OCI-LY7 (cell line): Measurements from ENCODE around the gene ZSCAN22. TPM values are rescaled to one million over a fixed set of nuclear protein-coding genes. Genes with fewer than 3 reads are reported as not detected.

Experiments used
- BruUV-seq: library from RNA; stranded (reverse); fragments of 400-500 nt; replicated peaks from 2 replicates; lab custom pipeline; 2021; lab: Mats Ljungman, UMichigan
- CTCF ChIA-PET: fragments of 300-600 bp; sonication (Branson Sonifier 250); formaldehyde crosslinking; loops from one replicate; lab custom pipeline; 2022; ENCODE audit warnings: antibody characterized with exemption; ENCODE audit not compliant: unreplicated experiment; lab: Charles Lee
- POLR2A ChIA-PET: fragments of 300-600 bp; sonication (Branson Sonifier 250); formaldehyde crosslinking; loops from one replicate; lab custom pipeline; 2022; ENCODE audit warnings: antibody characterized with exemption; lab: Charles Lee
- DNase-seq: peaks from one replicate; pipeline ENCODE4 v3.0.0-alpha.2; 2015; ENCODE audit warnings: low spot score
- H2AFZ ChIP-seq: fragments of 200-600 bp; sonication (generic), shearing (Covaris generic); 2 replicates; pipeline ENCODE4 v1.6.1; 2014; ENCODE audit warnings: mild to moderate bottlenecking, antibody characterized with exemption, low read length, moderate library complexity
- H3K27ac ChIP-seq: fragments of 200-600 bp; sonication (generic); 2 replicates; pipeline ENCODE4 v1.5.1; 2014; ENCODE audit warnings: mixed run types, low read depth, mild to moderate bottlenecking, moderate library complexity, low read length, inconsistent platforms; ENCODE audit not compliant: poor library complexity, severe bottlenecking
- H3K36me3 ChIP-seq: fragments of 200-600 bp; sonication (generic); 2 replicates; pipeline ENCODE4 v1.6.1; 2014; ENCODE audit warnings: mild to moderate bottlenecking, antibody characterized with exemption, low read length, moderate library complexity, mixed read lengths; ENCODE audit not compliant: insufficient read depth
- H3K4me1 ChIP-seq: fragments of 200-600 bp; sonication (generic); 2 replicates; pipeline ENCODE4 v1.5.1; 2014; ENCODE audit warnings: mild to moderate bottlenecking, low read length; ENCODE audit not compliant: insufficient read depth, poor library complexity, severe bottlenecking
- H3K4me2 ChIP-seq: fragments of 200-600 bp; sonication (generic); 2 replicates; pipeline ENCODE4 v1.6.1; 2014; ENCODE audit warnings: mild to moderate bottlenecking, low read length
- H3K4me3 ChIP-seq: fragments of 200-600 bp; sonication (generic); 2 replicates; pipeline ENCODE4 v1.5.1; 2014; ENCODE audit warnings: mild to moderate bottlenecking, low read depth, low read length; ENCODE audit not compliant: poor library complexity, severe bottlenecking
- H3K79me2 ChIP-seq: fragments of 200-600 bp; sonication (generic); 2 replicates; pipeline ENCODE4 v1.6.1; 2016; ENCODE audit warnings: low read depth, mild to moderate bottlenecking, low read length, moderate library complexity, mixed read lengths; ENCODE audit not compliant: insufficient read depth
- H3K9me2 ChIP-seq: fragments of 200-600 bp; sonication (generic); 2 replicates; pipeline ENCODE4 v1.6.1; 2016; ENCODE audit warnings: mild to moderate bottlenecking, low read length, mixed read lengths; ENCODE audit not compliant: insufficient read depth
- H3K9me3 ChIP-seq: fragments of 200-600 bp; sonication (generic); 2 replicates; pipeline ENCODE4 v1.6.1; 2014; ENCODE audit warnings: mild to moderate bottlenecking, mixed run types, low read length, mixed read lengths
- H4K20me1 ChIP-seq: fragments of 200-600 bp; sonication (generic); 2 replicates; pipeline ENCODE4 v1.6.1; 2014; ENCODE audit warnings: mild to moderate bottlenecking, antibody characterized with exemption, low read length, moderate library complexity, mixed read lengths; ENCODE audit not compliant: insufficient read depth
- CTCF ChIP-seq: fragments of 200-600 bp; sonication (generic); conservative IDR thresholded peaks from 2 replicates; pipeline ENCODE4 v1.5.1; 2014; ENCODE audit warnings: mild to moderate bottlenecking, antibody characterized with exemption, low read length, moderate library complexity, mixed read lengths
- EZH2phosphoT487 ChIP-seq: fragments of 200-600 bp; sonication (generic); IDR thresholded peaks from 2 replicates; pipeline ENCODE4 v1.6.1; 2018; ENCODE audit warnings: low read depth, borderline replicate concordance, mild to moderate bottlenecking, mixed run types, antibody characterized with exemption, low read length, moderate library complexity, mixed read lengths
- intact Hi-C: fragments of 100-400 bp; cut with micrococcal nuclease; formaldehyde crosslinking; loops from one replicate; pipeline ENCODE4 v1.10.0; 2022; ENCODE audit not compliant: unreplicated experiment
- total RNA-seq, 2 experiments: library from RNA; depleted of rRNA in 1 of 2; stranded (reverse); fragments of >200 nt in 1 of 2; shearing (Covaris generic) in 1 of 2; gene quantifications; 2 replicates each; pipeline ENCODE4 v1.2.3, GENCODE V29; 2014 to 2022

ZSCAN22 gene
- total RNA-seq, 2 experiments from 2014 or later = 3.3 to 3.7 TPM

GRCh38 chr19:58326501-58326913, 287 bp upstream of the ZSCAN22 start:
- Histone ChIP-seq H3K9me2 (no peaks in the 10 kb centered on the region), H4K20me1 (no peaks in the 10 kb centered on the region), H3K4me3 (peak overlapping the region; percentile 82), H3K4me2 (peak overlapping the region; percentile 84), H3K27ac (no peak overlapping the region), H3K4me1 (peaks cover 16% of the 10 kb centered on the region), H3K79me2 (peaks cover 4% of the 10 kb centered on the region; the same call in 1 of the 2 replicates), H3K36me3 (no peaks in the 10 kb centered on the region), H3K9me3 (no peaks in the 10 kb centered on the region), H2AFZ (peak overlapping the region; percentile 74)
- DNase-seq = no peak
- TF ChIP-seq CTCF (no peak), EZH2phosphoT487 (no peak)
- BruUV-seq = no TSS peak
- ChIA-PET CTCF (no interaction called here), POLR2A (interaction anchor here (0.9 to 1.1 kb wide), 4 partner anchors 17 to 193 kb away, joined by 3 to 4 read pairs (median 4); partner anchors contain the start of genes ERVK3-1 and ZBTB45)
- intact Hi-C loops = loop anchor here (2.0 to 5.0 kb wide), 6 partner anchors 20 to 191 kb away; partner anchors contain the start of genes ZBTB45, ZNF324, ZNF584 and ZNF8

- Histone ChIP-seq H3K27ac (no peak overlapping the region), H2AFZ (no peak overlapping the region), H3K4me1 (peaks cover 16% of the 10 kb centered on the region), H3K4me3 (no peak overlapping the region), H3K9me2 (no peaks in the 10 kb centered on the region), H4K20me1 (no peaks in the 10 kb centered on the region), H3K79me2 (peaks cover 4% of the 10 kb centered on the region; the same call in 1 of the 2 replicates), H3K36me3 (no peaks in the 10 kb centered on the region), H3K9me3 (no peaks in the 10 kb centered on the region), H3K4me2 (no peak overlapping the region)
- ChIA-PET POLR2A (no interaction called here), CTCF (no interaction called here)
- no peak for TF ChIP-seq EZH2phosphoT487
- peak; percentile 75 for TF ChIP-seq CTCF
- peak; percentile 59 for DNase-seq
- intact Hi-C loops = loop anchor here (5.0 kb wide), 3 partner anchors 78 to 188 kb away; partner anchors contain the start of genes ZBTB45, ZNF324 and ZNF584
- BruUV-seq = no TSS peak
Measured at GRCh38 chr19:58328999-58329398, 2.2 kb downstream of the ZSCAN22 start.

GRCh38 chr19:58330458-58330857, 3.7 kb downstream of the ZSCAN22 start:
- Histone ChIP-seq H3K9me3 (no peaks in the 10 kb centered on the region), H3K36me3 (peaks cover 3% of the 10 kb centered on the region; the same call in 1 of the 2 replicates), H3K27ac (no peak overlapping the region), H3K4me3 (no peak overlapping the region), H3K4me2 (no peak overlapping the region), H3K79me2 (peaks cover 4% of the 10 kb centered on the region; the same call in 1 of the 2 replicates), H3K4me1 (peaks cover 14% of the 10 kb centered on the region), H3K9me2 (no peaks in the 10 kb centered on the region), H2AFZ (no peak overlapping the region), H4K20me1 (no peaks in the 10 kb centered on the region)
- ChIA-PET POLR2A (interaction anchor here (0.9 kb wide), 1 partner anchor 63 kb away, joined by 3 read pairs; no protein-coding TSS in a partner anchor), CTCF (no interaction called here)
- no TSS peak for BruUV-seq
- intact Hi-C loops = no loop called here
- DNase-seq = no peak
- TF ChIP-seq EZH2phosphoT487 (no peak), CTCF (no peak)
